ENCODE results near the gene WDR74. TPM values are rescaled to one million over a fixed set of nuclear protein-coding genes. Genes with fewer than 3 reads are reported as not detected.

The WDR74 gene
- total and polyA plus RNA-seq, 2 of the 13 experiments (the other 11 are each of a cell fraction or from before 2014, with no cell fraction given): 77.0 to 83.3 TPM

- TF ChIP-seq ZNF337 (CRISPR knock-in tag; IDR thresholded peaks at IDR 0.05; ENCODE audit: borderline replicate concordance, low read depth) (0 out of 2 replicates have a peak, but pooled peaks have one; percentile 16), PRMT3 (CRISPR knock-in tag; IDR thresholded peaks at IDR 0.05; ENCODE audit: borderline replicate concordance, low read depth) (no peak), ZNF7 (CRISPR knock-in tag; IDR thresholded peaks at IDR 0.05) (no peak), ZNF281 (CRISPR knock-in tag; IDR thresholded peaks at IDR 0.05; ENCODE audit: borderline replicate concordance) (no peak), AGO1 (IDR thresholded peaks at IDR 0.05; ENCODE audit: low read depth, low read length, poor library complexity, severe bottlenecking) (peak; percentile 79), ZNF235 (CRISPR knock-in tag; IDR thresholded peaks at IDR 0.05; ENCODE audit: borderline replicate concordance) (0 out of 2 replicates have a peak, but pooled peaks have one; percentile 40), TOPORS (CRISPR knock-in tag; IDR thresholded peaks at IDR 0.05) (no peak), ZNF501 (CRISPR knock-in tag; IDR thresholded peaks at IDR 0.05) (no peak; the same call in 1 of the 2 replicates), ZNF614 (CRISPR knock-in tag; IDR thresholded peaks at IDR 0.05; ENCODE audit: borderline replicate concordance) (0 out of 2 replicates have a peak, but pooled peaks have one; percentile 31), MED1 (CRISPR knock-in tag; IDR thresholded peaks at IDR 0.05) (peak; percentile 35; the same call in 1 of the 2 replicates), TAF15 (IDR thresholded peaks at IDR 0.05; ENCODE audit: low read depth, low read length, poor library complexity, severe bottlenecking) (no peak), RXRB (CRISPR knock-in tag; IDR thresholded peaks at IDR 0.05; ENCODE audit: borderline replicate concordance) (0 out of 2 replicates have a peak, but pooled peaks have one; percentile 1), ZNF704 (CRISPR knock-in tag; IDR thresholded peaks at IDR 0.05; ENCODE audit: borderline replicate concordance) (0 out of 2 replicates have a peak, but pooled peaks have one; percentile 7), ZSCAN22 (CRISPR knock-in tag; IDR thresholded peaks at IDR 0.05) (no peak), FOXA3 (CRISPR knock-in tag; IDR thresholded peaks at IDR 0.05) (no peak), SAP130 (CRISPR knock-in tag; IDR thresholded peaks at IDR 0.05; ENCODE audit: low read depth) (0 out of 2 replicates have a peak, but pooled peaks have one; percentile 78), RBM22 (optimal IDR thresholded peaks at IDR 0.05; ENCODE audit: low read length) (peak; percentile 88), EZH2 (conservative IDR thresholded peaks at IDR 0.05; ENCODE audit: low read depth, low read length) (no peak), KLF12 (CRISPR knock-in tag; IDR thresholded peaks at IDR 0.05; ENCODE audit: borderline replicate concordance) (0 out of 2 replicates have a peak, but pooled peaks have one; percentile 31), ZNF232 (CRISPR knock-in tag; IDR thresholded peaks at IDR 0.05; ENCODE audit: borderline replicate concordance) (0 out of 2 replicates have a peak, but pooled peaks have one; percentile 37), GATA4 (IDR thresholded peaks at IDR 0.05; ENCODE audit: borderline replicate concordance, low read depth) (0 out of 2 replicates have a peak, but pooled peaks have one; percentile 0), CBX5 (CRISPR knock-in tag; IDR thresholded peaks at IDR 0.05; ENCODE audit: borderline replicate concordance) (no peak), YY1 (IDR thresholded peaks at IDR 0.05; ENCODE audit: insufficient read depth, insufficient replicate concordance, low read depth, low read length) (no peak), HMG20A (CRISPR knock-in tag; IDR thresholded peaks at IDR 0.05; ENCODE audit: borderline replicate concordance) (no peak), NONO (IDR thresholded peaks at IDR 0.05) (no peak), NONO (CRISPR knock-in tag; conservative IDR thresholded peaks at IDR 0.05) (0 out of 2 replicates have a peak, but pooled peaks have one; percentile 23)
Observed at GRCh38 chr11:62832336-62833234, 6.8 kb downstream of the WDR74 start, which contains the start of gene TEX54 (continued).

All from HepG2 (cell line).